ENCODE data around the gene TTLL9.

DNA sequence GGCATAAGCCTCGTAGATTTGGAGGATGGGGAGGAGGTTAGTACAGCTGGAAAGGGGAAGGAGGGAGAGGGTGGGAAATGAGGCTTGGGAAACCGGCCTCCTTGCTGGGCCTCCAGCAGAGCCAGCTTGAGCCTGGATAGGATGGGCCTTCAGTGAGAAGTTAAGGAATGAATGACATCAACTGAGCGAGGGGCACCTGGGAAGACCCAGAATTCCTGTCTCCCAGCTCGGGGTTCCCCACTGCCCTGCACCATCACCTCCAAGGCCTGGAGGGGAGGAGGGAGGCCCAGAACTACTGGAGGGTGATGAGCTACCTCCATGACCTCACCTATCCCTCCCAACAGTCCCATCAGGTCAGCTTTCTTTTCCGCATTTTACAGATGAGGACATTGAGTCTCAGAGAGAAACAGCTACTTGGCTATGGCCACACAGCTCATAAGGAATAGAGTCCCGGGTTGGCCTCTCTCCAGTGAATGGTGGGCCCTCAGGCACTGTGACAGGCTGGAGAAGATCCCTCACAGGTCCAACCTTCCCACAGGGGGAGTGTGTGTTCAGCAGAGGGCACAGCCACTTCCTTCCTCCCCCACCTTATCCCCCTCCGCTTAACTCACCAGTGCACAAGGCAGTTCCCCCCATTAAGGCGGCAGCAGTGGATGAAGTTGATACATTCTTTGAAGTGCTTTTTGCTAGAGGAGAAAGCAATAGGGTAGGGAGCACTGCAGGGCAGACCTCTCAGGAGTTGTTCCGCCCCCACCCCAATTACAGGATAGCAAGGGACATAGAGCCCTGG, 6.9 kb upstream of the TTLL9 start:
- TF ChIP-seq, protein P1, sequence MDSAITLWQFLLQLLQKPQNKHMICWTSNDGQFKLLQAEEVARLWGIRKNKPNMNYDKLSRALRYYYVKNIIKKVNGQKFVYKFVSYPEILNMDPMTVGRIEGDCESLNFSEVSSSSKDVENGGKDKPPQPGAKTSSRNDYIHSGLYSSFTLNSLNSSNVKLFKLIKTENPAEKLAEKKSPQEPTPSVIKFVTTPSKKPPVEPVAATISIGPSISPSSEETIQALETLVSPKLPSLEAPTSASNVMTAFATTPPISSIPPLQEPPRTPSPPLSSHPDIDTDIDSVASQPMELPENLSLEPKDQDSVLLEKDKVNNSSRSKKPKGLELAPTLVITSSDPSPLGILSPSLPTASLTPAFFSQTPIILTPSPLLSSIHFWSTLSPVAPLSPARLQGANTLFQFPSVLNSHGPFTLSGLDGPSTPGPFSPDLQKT (CRISPR knock-in tag; IDR thresholded peaks at IDR 0.05; ENCODE audit: borderline replicate concordance): no peak
- no peak for TF ChIP-seq GLI4 (CRISPR knock-in tag; IDR thresholded peaks at IDR 0.05; ENCODE audit: borderline replicate concordance)
- TF ChIP-seq CREB1 (IDR thresholded peaks at IDR 0.05): no peak
- TF ChIP-seq CREB1 (CRISPR knock-in tag; IDR thresholded peaks at IDR 0.05): no peak
- TF ChIP-seq PHB2 (IDR thresholded peaks at IDR 0.05; ENCODE audit: partially characterized antibody): no peak
- TF ChIP-seq RFX5 (IDR thresholded peaks at IDR 0.05; ENCODE audit: low read depth, low read length): no peak
- TF ChIP-seq, protein P2, sequence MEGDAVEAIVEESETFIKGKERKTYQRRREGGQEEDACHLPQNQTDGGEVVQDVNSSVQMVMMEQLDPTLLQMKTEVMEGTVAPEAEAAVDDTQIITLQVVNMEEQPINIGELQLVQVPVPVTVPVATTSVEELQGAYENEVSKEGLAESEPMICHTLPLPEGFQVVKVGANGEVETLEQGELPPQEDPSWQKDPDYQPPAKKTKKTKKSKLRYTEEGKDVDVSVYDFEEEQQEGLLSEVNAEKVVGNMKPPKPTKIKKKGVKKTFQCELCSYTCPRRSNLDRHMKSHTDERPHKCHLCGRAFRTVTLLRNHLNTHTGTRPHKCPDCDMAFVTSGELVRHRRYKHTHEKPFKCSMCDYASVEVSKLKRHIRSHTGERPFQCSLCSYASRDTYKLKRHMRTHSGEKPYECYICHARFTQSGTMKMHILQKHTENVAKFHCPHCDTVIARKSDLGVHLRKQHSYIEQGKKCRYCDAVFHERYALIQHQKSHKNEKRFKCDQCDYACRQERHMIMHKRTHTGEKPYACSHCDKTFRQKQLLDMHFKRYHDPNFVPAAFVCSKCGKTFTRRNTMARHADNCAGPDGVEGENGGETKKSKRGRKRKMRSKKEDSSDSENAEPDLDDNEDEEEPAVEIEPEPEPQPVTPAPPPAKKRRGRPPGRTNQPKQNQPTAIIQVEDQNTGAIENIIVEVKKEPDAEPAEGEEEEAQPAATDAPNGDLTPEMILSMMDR (CRISPR knock-in tag; IDR thresholded peaks at IDR 0.05): no peak
- TF ChIP-seq FOXM1 (CRISPR knock-in tag; IDR thresholded peaks at IDR 0.05): no peak
- no peak for TF ChIP-seq BHLHE40 (IDR thresholded peaks at IDR 0.05; ENCODE audit: low read length)
- no peak for TF ChIP-seq MYC (CRISPR knock-in tag; IDR thresholded peaks at IDR 0.05; ENCODE audit: borderline replicate concordance)
- no peak for TF ChIP-seq EZH2 (conservative IDR thresholded peaks at IDR 0.05; ENCODE audit: low read depth, low read length)

Data from HepG2 (cell line).